ENCODE measurements around the gene IMPG2.

IMPG2 gene

DNA sequence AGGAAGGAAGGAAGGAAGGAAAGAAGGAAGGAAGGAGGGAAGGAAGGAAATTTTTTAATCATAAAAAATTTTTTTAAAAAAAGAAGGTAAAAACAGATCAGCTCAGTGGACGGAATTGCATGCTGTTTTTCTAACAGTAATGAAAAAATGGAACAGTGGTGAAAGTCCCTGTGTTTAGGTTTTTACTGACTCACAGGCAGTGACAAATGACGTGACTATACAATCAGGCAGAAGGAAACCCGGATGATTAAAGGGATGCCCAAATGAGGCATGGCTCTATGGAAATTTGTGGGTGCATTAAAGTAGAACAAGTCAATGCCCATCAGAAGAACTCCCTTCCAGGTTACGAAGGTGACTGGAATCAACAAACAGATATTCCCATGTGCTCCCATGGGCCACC is 135.0 kb downstream of the IMPG2 start:
- H3K27me3 Mint-ChIP-seq: peaks cover 42% of the 10 kb centered on the region
- no peak overlapping the region for H3K4me3 Mint-ChIP-seq
- ATAC-seq (replicated peaks; ENCODE audit: extremely low read depth, poor library complexity, severe bottlenecking): no peak
- no peaks in the 10 kb centered on the region for H3K4me1 Mint-ChIP-seq
- no peaks in the 10 kb centered on the region for H3K36me3 Mint-ChIP-seq (ENCODE audit: insufficient read depth)
- H3K27ac Mint-ChIP-seq (ENCODE audit: low read depth): no peak overlapping the region
- H3K9me3 Mint-ChIP-seq: no peaks in the 10 kb centered on the region
- DNase-seq (ENCODE audit: low spot score in 2 of 2): no peak

DNA sequence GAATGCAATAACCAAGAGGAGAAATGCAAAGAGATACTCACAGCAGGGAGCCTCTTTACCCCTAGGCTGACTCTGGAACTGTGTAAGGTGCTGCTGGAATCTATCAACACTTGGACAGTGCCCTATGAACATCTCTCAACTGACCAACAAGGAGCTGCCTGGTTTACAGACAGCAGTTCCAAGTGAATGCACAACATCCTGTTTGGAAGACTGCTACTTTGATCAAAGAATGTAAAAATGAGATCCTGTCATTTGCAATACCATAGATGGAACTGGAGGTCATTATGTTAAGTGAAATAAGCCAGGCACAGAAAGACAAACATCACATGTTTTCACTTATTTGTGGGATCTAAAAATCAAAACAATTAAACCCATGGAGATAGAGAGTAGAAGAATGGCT is 136.3 kb downstream of the IMPG2 start:
- ATAC-seq (replicated peaks; ENCODE audit: extremely low read depth, poor library complexity, severe bottlenecking): no peak
- Mint-ChIP-seq H3K4me1 (no peaks in the 10 kb centered on the region), H3K36me3 (ENCODE audit: insufficient read depth) (no peaks in the 10 kb centered on the region)

DNA sequence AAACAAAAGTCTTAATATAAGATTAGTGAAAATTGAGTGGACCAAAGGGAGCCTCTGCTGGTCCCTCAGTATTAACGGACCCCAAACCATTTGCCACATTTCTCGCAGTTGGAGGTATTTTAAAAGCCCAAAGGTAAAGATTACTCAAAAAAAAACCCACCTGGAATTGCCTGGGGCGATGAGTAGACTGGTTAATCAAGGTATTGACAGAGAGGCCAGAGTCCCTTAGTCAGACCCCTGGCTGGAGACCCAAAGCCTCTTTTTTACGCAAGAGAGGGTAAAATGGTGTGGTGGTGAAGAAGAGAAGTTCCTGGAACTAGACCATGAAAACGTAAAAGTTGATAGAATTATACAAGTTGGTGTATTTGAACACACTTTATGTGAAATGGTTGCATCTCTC is 137.2 kb downstream of the IMPG2 start:
- no peak overlapping the region for H3K27ac Mint-ChIP-seq (ENCODE audit: low read depth)
- no peaks in the 10 kb centered on the region for H3K9me3 Mint-ChIP-seq
- DNase-seq (ENCODE audit: low spot score in 2 of 2): no peak
- H3K4me3 Mint-ChIP-seq: no peak overlapping the region
- H3K4me1 Mint-ChIP-seq: no peaks in the 10 kb centered on the region
- peaks cover 27% of the 10 kb centered on the region for H3K27me3 Mint-ChIP-seq
- no peak for ATAC-seq (replicated peaks; ENCODE audit: extremely low read depth, poor library complexity, severe bottlenecking)
- H3K36me3 Mint-ChIP-seq (ENCODE audit: insufficient read depth): no peaks in the 10 kb centered on the region

More for the DNA sequence above, 136.3 kb downstream of the IMPG2 start:
- Mint-ChIP-seq H3K4me3 (no peak overlapping the region), H3K27ac (ENCODE audit: low read depth) (no peak overlapping the region), H3K27me3 (peaks cover 36% of the 10 kb centered on the region), H3K9me3 (no peaks in the 10 kb centered on the region)
- no peak for DNase-seq (ENCODE audit: low spot score in 2 of 2)

DNA sequence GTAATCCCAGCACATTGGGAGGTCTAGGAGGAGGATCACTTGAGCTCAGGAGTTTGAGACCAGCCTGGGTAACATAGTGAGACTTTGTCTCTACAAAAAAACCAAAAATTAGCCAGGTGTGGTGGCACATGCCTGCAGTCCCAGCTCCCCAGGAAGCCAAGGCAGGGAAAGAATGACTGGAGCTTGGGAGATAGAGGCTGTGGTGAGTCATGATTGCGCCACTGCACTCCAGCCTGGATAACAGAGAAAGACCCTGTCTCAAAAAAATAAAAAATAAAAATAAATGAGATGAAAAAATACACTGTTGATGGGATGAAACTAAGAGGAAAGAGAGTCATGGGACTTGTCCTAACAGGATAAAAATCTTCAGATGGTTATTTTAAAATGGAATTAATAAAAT is 137.6 kb downstream of the IMPG2 start:
- Mint-ChIP-seq H3K27me3 (peaks cover 22% of the 10 kb centered on the region), H3K4me3 (no peak overlapping the region), H3K36me3 (ENCODE audit: insufficient read depth) (no peaks in the 10 kb centered on the region), H3K4me1 (no peaks in the 10 kb centered on the region), H3K9me3 (no peaks in the 10 kb centered on the region), H3K27ac (ENCODE audit: low read depth) (no peak overlapping the region)
- ATAC-seq (replicated peaks; ENCODE audit: extremely low read depth, poor library complexity, severe bottlenecking) (no peak), DNase-seq (ENCODE audit: low spot score in 2 of 2) (no peak)

DNA sequence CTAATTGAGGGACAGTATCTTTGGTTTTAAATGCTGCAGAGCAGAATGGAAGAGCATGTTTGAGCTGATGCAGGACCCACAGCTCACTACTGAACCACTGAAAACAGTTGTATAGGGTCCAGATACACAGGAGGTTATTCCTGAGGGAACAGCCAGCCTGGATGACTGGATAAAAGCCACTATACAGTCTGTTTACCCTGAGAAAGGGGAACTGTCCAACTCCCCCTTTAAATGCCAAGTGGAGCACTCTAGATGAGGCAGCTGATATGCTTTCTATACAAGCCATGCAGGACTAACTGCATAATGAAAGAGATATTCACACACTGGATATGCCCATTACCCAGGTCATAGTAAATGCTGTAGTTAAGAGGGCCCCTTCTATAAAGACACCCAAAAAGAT is 138.6 kb downstream of the IMPG2 start:
- H3K9me3 Mint-ChIP-seq: no peaks in the 10 kb centered on the region

DNA sequence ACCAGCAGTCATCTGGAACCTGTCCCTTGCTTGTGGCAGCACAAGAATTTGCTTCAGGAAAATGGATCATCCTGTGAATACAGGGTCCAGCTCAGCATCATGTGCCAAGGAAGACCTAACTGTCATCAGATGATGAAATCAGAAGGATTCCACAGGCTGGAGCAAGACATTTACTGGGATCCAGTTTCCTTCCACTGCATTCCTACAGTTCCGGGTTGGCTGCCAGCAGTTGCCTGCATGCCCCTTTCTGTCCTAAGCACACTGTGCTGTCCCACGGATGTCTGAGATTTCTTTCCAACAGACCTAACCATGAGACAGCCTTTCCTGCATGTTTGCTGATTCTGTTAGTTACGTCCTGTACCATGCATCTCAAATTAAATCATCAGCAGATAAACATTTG is 140.7 kb downstream of the IMPG2 start:
- H3K4me1 Mint-ChIP-seq: no peaks in the 10 kb centered on the region
- H3K27ac Mint-ChIP-seq (ENCODE audit: low read depth): no peak overlapping the region
- no peak for DNase-seq (ENCODE audit: low spot score in 2 of 2)
- ATAC-seq (replicated peaks; ENCODE audit: extremely low read depth, poor library complexity, severe bottlenecking): no peak
- no peak overlapping the region for H3K4me3 Mint-ChIP-seq
- H3K27me3 Mint-ChIP-seq: peaks cover 11% of the 10 kb centered on the region
- no peaks in the 10 kb centered on the region for H3K36me3 Mint-ChIP-seq (ENCODE audit: insufficient read depth)
- H3K9me3 Mint-ChIP-seq: no peaks in the 10 kb centered on the region

More for the DNA sequence above, 138.6 kb downstream of the IMPG2 start:
- Mint-ChIP-seq H3K36me3 (ENCODE audit: insufficient read depth) (no peaks in the 10 kb centered on the region), H3K4me3 (no peak overlapping the region), H3K4me1 (no peaks in the 10 kb centered on the region), H3K27me3 (peaks cover 13% of the 10 kb centered on the region), H3K27ac (ENCODE audit: low read depth) (no peak overlapping the region)
- no peak for DNase-seq (ENCODE audit: low spot score in 2 of 2)
- ATAC-seq (replicated peaks; ENCODE audit: extremely low read depth, poor library complexity, severe bottlenecking): no peak

DNA sequence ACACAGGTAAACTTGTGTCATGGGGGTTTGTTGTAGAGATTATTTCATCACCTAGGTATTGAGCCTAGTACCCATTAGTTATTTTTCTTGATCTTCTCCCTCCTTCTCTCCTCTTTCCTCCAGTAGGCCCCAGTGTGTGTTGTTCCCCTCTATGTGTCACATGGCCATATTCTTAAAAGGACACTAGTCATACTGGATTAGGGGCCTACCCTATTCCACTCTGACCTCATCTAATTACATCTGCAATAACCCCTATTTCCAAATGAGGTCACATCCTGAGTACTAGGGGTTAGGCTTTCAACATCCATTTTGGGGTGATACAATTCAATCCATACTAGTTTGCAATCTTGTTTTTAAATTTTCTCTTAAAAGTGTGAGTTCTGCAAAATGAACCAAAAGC is 142.8 kb downstream of the IMPG2 start:
- no peak overlapping the region for H3K27ac Mint-ChIP-seq (ENCODE audit: low read depth)
- H3K27me3 Mint-ChIP-seq: peaks cover 21% of the 10 kb centered on the region
- no peak for ATAC-seq (replicated peaks; ENCODE audit: extremely low read depth, poor library complexity, severe bottlenecking)
- no peaks in the 10 kb centered on the region for H3K4me1 Mint-ChIP-seq
- no peaks in the 10 kb centered on the region for H3K9me3 Mint-ChIP-seq
- H3K4me3 Mint-ChIP-seq: no peak overlapping the region
- no peaks in the 10 kb centered on the region for H3K36me3 Mint-ChIP-seq (ENCODE audit: insufficient read depth)
- DNase-seq (ENCODE audit: low spot score in 2 of 2): no peak

Measured in central memory CD8-positive, alpha-beta T cell (primary cell).